ENCODE data around the gene AURKA. TPM values are rescaled to one million over a fixed set of nuclear protein-coding genes. Genes with fewer than 3 reads are reported as not detected.

AURKA gene
- total RNA-seq, 1 experiment from 2014 or later: 139 TPM

DNA sequence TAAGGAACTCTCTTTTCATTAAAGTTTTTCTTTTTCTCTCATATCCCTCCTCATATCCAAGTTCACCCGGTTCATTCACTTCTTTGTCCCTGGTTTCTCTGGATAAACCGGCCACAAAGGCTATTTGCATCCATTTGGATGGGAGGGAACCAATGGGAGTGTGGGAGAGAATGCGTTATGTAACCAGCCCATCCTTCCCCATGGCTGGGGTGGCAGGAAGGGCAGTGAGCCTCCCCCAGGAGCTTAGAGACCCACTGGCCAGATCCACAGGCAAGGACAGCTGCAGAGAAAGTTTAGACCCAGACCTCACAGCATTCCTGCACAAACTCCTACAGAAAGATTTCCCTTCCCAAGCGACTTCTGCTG lies 30.8 kb upstream of the AURKA start:
- Histone ChIP-seq H2AFZ (ENCODE audit: low read length) (peak overlapping the region; percentile 8), H3K4me3 (ENCODE audit: low read length) (no peak overlapping the region), H3K79me2 (ENCODE audit: low read length) (no peaks in the 10 kb centered on the region), H3K9me2 (replicated peaks; ENCODE audit: low read length) (no peaks in the 10 kb centered on the region), H4K20me1 (ENCODE audit: low read length) (no peaks in the 10 kb centered on the region), H3K36me3 (ENCODE audit: low read depth, low read length) (no peaks in the 10 kb centered on the region), H3K27ac (ENCODE audit: low read length) (peak overlapping the region; percentile 6; the same call in 1 of the 2 replicates), H3K9me3 (ENCODE audit: low read length) (no peaks in the 10 kb centered on the region), H3K4me2 (ENCODE audit: low read length) (peak overlapping the region; percentile 35), H3F3A (ENCODE audit: low read length, unreplicated experiment) (no peaks in the 10 kb centered on the region), H3K4me1 (ENCODE audit: insufficient read depth, low read length) (peaks cover 34% of the 10 kb centered on the region), H3K9ac (ENCODE audit: low read length) (no peak overlapping the region), H3K27me3 (ENCODE audit: low read length) (no peaks in the 10 kb centered on the region)
- ChIA-PET POLR2A (ENCODE audit: unreplicated experiment) (no interaction called here), CTCF (interaction anchor here (0.6 kb wide), 1 partner anchor 31 kb away, joined by 3 read pairs; the partner anchor contains the start of gene AURKA)
- no peak for DNase-seq
- BruUV-seq (replicated peaks): no TSS peak
- intact Hi-C loops (cut with micrococcal nuclease): no loop called here
- TF ChIP-seq EZH2phosphoT487 (IDR thresholded peaks at IDR 0.05; ENCODE audit: borderline replicate concordance, low read length): no peak
- TF ChIP-seq, protein P1, sequence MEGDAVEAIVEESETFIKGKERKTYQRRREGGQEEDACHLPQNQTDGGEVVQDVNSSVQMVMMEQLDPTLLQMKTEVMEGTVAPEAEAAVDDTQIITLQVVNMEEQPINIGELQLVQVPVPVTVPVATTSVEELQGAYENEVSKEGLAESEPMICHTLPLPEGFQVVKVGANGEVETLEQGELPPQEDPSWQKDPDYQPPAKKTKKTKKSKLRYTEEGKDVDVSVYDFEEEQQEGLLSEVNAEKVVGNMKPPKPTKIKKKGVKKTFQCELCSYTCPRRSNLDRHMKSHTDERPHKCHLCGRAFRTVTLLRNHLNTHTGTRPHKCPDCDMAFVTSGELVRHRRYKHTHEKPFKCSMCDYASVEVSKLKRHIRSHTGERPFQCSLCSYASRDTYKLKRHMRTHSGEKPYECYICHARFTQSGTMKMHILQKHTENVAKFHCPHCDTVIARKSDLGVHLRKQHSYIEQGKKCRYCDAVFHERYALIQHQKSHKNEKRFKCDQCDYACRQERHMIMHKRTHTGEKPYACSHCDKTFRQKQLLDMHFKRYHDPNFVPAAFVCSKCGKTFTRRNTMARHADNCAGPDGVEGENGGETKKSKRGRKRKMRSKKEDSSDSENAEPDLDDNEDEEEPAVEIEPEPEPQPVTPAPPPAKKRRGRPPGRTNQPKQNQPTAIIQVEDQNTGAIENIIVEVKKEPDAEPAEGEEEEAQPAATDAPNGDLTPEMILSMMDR (conservative IDR thresholded peaks at IDR 0.05; ENCODE audit: low read depth, low read length): no peak
- TF ChIP-seq EZH2 (IDR thresholded peaks at IDR 0.05; ENCODE audit: low read length, unreplicated experiment): no peak
- ATAC-seq: no peak; the same call in 1 of the 2 replicates

DNA sequence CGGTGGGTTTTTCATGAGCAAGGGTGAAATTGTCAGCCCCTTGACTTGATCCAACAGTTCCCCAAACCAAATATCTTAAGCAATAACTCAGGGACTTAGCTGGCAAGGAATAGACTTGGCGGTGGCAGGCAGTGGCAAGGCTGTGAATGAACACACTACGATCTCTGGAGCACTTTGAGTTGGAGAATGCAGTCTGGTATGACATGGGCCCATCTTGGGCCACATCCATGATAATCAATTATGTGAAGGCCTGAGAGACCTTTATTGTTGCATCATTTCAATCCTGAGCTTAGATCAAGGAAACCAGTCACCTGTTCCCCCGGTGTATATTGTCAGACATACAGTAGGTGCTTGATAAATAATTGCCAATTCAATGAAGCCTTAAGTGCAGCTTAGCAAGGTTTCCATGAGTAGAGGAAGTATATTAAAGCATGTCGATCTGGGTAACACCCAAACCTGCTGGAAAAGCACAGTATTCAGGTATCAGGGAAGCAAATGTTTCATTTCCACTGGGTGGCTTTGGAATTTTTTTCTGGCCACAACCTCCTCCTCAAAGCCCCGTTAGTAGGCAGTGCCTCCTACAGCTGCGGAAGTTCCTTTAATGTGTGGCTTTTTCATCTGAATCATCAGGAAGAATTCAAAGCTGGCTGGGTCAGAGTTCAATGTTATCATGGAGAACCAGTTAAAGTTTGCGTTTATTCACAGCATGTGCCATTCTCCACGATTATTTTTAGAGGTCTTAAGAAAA lies 30.2 kb upstream of the AURKA start:
- TF ChIP-seq EZH2 (IDR thresholded peaks at IDR 0.05; ENCODE audit: low read length, unreplicated experiment): no peak
- no peak for TF ChIP-seq EZH2phosphoT487 (IDR thresholded peaks at IDR 0.05; ENCODE audit: borderline replicate concordance, low read length)
- TF ChIP-seq, protein P1 (conservative IDR thresholded peaks at IDR 0.05; ENCODE audit: low read depth, low read length): no peak
- Histone ChIP-seq H3K36me3 (ENCODE audit: low read depth, low read length) (no peaks in the 10 kb centered on the region), H3K4me2 (ENCODE audit: low read length) (peak overlapping the region; percentile 35), H3K79me2 (ENCODE audit: low read length) (no peaks in the 10 kb centered on the region), H3K27ac (ENCODE audit: low read length) (peak overlapping the region; percentile 6; the same call in 1 of the 2 replicates), H3K9me3 (ENCODE audit: low read length) (no peaks in the 10 kb centered on the region), H3K27me3 (ENCODE audit: low read length) (no peaks in the 10 kb centered on the region), H2AFZ (ENCODE audit: low read length) (peak overlapping the region; percentile 8), H3K4me3 (ENCODE audit: low read length) (no peak overlapping the region), H3F3A (ENCODE audit: low read length, unreplicated experiment) (no peaks in the 10 kb centered on the region), H3K4me1 (ENCODE audit: insufficient read depth, low read length) (peaks cover 36% of the 10 kb centered on the region), H3K9ac (ENCODE audit: low read length) (no peak overlapping the region), H4K20me1 (ENCODE audit: low read length) (no peaks in the 10 kb centered on the region), H3K9me2 (replicated peaks; ENCODE audit: low read length) (no peaks in the 10 kb centered on the region)
- ATAC-seq: peak; percentile 87
- BruUV-seq (replicated peaks): no TSS peak
- DNase-seq: peak; percentile 92
- CTCF ChIA-PET: interaction anchor here (0.6 kb wide), 2 partner anchors 30 to 63 kb away, joined by 3 read pairs; partner anchors contain the start of genes AURKA and FAM210B
- intact Hi-C loops (cut with micrococcal nuclease): no loop called here
- POLR2A ChIA-PET (ENCODE audit: unreplicated experiment): no interaction called here
